PC-9 (cell line): Measurements from ENCODE around the gene LRRC32. TPM values are rescaled to one million over a fixed set of nuclear protein-coding genes. Genes with fewer than 3 reads are reported as not detected.

ENCODE experiments used
- BruUV-seq: library from RNA; stranded (reverse); fragments of 400-500 nt; replicated peaks from 2 replicates; lab custom pipeline; 2021; lab: Mats Ljungman, UMichigan
- CTCF ChIA-PET: fragments of 300-600 bp; sonication (Branson Sonifier 250); formaldehyde crosslinking; loops from one replicate; lab custom pipeline; 2022; ENCODE audit warnings: antibody characterized with exemption; lab: Charles Lee
- POLR2A ChIA-PET: fragments of 300-600 bp; sonication (Branson Sonifier 250); formaldehyde crosslinking; loops from one replicate; lab custom pipeline; 2022; ENCODE audit warnings: antibody characterized with exemption; ENCODE audit not compliant: unreplicated experiment; lab: Charles Lee
- DNase-seq, 2 experiments: peaks; one replicate each; pipeline versions ENCODE4 v3.0.0 to v3.0.0-alpha.2; 2015 to 2022; ENCODE audit warnings: mixed read lengths in 1 of 2
- H2AFZ ChIP-seq: fragments of 200-600 bp; sonication (generic); 2 replicates; pipeline ENCODE4 v1.8.1; 2017; ENCODE audit warnings: antibody characterized with exemption
- H3F3A ChIP-seq: fragments of 200-600 bp; sonication (generic); 2 replicates; pipeline ENCODE4 v1.8.1; 2017; ENCODE audit warnings: antibody characterized with exemption, mild to moderate bottlenecking, low read depth; ENCODE audit not compliant: insufficient read depth
- H3K27ac ChIP-seq: fragments of 200-600 bp; sonication (generic); 2 replicates; pipeline ENCODE4 v1.6.1; 2016; ENCODE audit warnings: mixed run types
- H3K27me3 ChIP-seq: fragments of 200-600 bp; sonication (generic); 2 replicates; pipeline ENCODE4 v1.6.1; 2016; ENCODE audit warnings: low read depth, mixed run types; ENCODE audit not compliant: insufficient read depth
- H3K36me3 ChIP-seq: fragments of 200-600 bp; sonication (generic); 2 replicates; pipeline ENCODE4 v1.6.1; 2016; ENCODE audit warnings: low read depth, mixed run types
- H3K4me1 ChIP-seq: fragments of 200-600 bp; sonication (generic); replicated peaks from 2 replicates; pipeline ENCODE4 v1.6.1; 2016; ENCODE audit warnings: mixed run types; ENCODE audit not compliant: insufficient read depth
- H3K4me2 ChIP-seq: fragments of 200-600 bp; sonication (generic); 2 replicates; pipeline ENCODE4 v1.6.1; 2017; ENCODE audit warnings: mixed run types
- H3K4me3 ChIP-seq: fragments of 200-600 bp; sonication (generic); 2 replicates; pipeline ENCODE4 v1.6.1; 2016; ENCODE audit warnings: mixed run types
- H3K79me2 ChIP-seq: fragments of 200-600 bp; sonication (generic); 2 replicates; pipeline ENCODE4 v1.6.1; 2017; ENCODE audit warnings: low read depth, mixed run types
- H3K9me2 ChIP-seq: fragments of 200-600 bp; sonication (generic); 2 replicates; pipeline ENCODE4 v1.8.1; 2017; ENCODE audit warnings: mild to moderate bottlenecking; ENCODE audit not compliant: insufficient read depth
- H3K9me3 ChIP-seq: fragments of 200-600 bp; sonication (generic); 2 replicates; pipeline ENCODE4 v1.8.1; 2016; ENCODE audit warnings: low read depth; ENCODE audit not compliant: insufficient read depth
- H4K20me1 ChIP-seq: fragments of 200-600 bp; sonication (generic); 2 replicates; pipeline ENCODE4 v1.8.1; 2017; ENCODE audit not compliant: insufficient read depth
- EZH2 ChIP-seq: fragments of 200-600 bp; sonication (generic); IDR thresholded peaks from 2 replicates; pipeline ENCODE4 v1.8.0; 2017; ENCODE audit warnings: antibody characterized with exemption, low read depth
- intact Hi-C: fragments of 100-400 bp; cut with micrococcal nuclease; formaldehyde crosslinking; loops from one replicate; pipeline ENCODE4 v1.10.0; 2022; ENCODE audit not compliant: unreplicated experiment
- total RNA-seq: library from RNA; stranded (reverse); gene quantifications from 2 replicates; pipeline ENCODE4 v1.2.3, GENCODE V29; 2021
- TF ChIP-seq, protein P1 (sequence below): fragments of 200-600 bp; sonication (generic); conservative IDR thresholded peaks from 2 replicates; pipeline ENCODE4 v1.6.1; 2017; ENCODE audit warnings: mixed run types, antibody characterized with exemption, mild to moderate bottlenecking, moderate library complexity

Gene LRRC32
- total RNA-seq, 1 experiment from 2014 or later, result not detected

- H4K20me1 ChIP-seq, result no peaks in the 10 kb centered on the region
- ChIA-PET POLR2A (interaction anchor here (0.5 to 0.6 kb wide), 2 partner anchors 17 to 156 kb away, joined by 4 to 15 read pairs; no protein-coding TSS in a partner anchor), CTCF (no interaction called here)
- H3F3A ChIP-seq, result no peaks in the 10 kb centered on the region
- H3K4me1 ChIP-seq, result no peaks in the 10 kb centered on the region
- no peak overlapping the region for H3K27ac ChIP-seq
- intact Hi-C loops, result loop anchor here (10.0 kb wide), 1 partner anchor 818 kb away; the partner anchor contains the start of gene UVRAG
- no TSS peak for BruUV-seq
- no peaks in the 10 kb centered on the region for H3K9me2 ChIP-seq
- TF ChIP-seq, protein P1, sequence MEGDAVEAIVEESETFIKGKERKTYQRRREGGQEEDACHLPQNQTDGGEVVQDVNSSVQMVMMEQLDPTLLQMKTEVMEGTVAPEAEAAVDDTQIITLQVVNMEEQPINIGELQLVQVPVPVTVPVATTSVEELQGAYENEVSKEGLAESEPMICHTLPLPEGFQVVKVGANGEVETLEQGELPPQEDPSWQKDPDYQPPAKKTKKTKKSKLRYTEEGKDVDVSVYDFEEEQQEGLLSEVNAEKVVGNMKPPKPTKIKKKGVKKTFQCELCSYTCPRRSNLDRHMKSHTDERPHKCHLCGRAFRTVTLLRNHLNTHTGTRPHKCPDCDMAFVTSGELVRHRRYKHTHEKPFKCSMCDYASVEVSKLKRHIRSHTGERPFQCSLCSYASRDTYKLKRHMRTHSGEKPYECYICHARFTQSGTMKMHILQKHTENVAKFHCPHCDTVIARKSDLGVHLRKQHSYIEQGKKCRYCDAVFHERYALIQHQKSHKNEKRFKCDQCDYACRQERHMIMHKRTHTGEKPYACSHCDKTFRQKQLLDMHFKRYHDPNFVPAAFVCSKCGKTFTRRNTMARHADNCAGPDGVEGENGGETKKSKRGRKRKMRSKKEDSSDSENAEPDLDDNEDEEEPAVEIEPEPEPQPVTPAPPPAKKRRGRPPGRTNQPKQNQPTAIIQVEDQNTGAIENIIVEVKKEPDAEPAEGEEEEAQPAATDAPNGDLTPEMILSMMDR, result no peak
- TF ChIP-seq EZH2, result no peak
- no peak overlapping the region for H3K4me3 ChIP-seq
- no peaks in the 10 kb centered on the region for H3K9me3 ChIP-seq
- H3K4me2 ChIP-seq, result no peak overlapping the region
- DNase-seq, result no peak
- H2AFZ ChIP-seq, result no peak overlapping the region
- H3K27me3 ChIP-seq, result peaks cover 34% of the 10 kb centered on the region
- H3K36me3 ChIP-seq, result no peaks in the 10 kb centered on the region
- H3K79me2 ChIP-seq, result no peaks in the 10 kb centered on the region
These were observed 38.1 kb downstream of the LRRC32 start for GRCh38 chr11:76632492-76632891.

GRCh38 chr11:76631566-76632308, 38.8 kb downstream of the LRRC32 start:
- H3K4me2 ChIP-seq, result no peak overlapping the region
- POLR2A ChIA-PET, result no interaction called here
- no peak for DNase-seq

GRCh38 chr11:76630600-76631281, 39.8 kb downstream of the LRRC32 start:
- Histone ChIP-seq H3K79me2 (no peaks in the 10 kb centered on the region), H2AFZ (no peak overlapping the region), H3K4me1 (no peaks in the 10 kb centered on the region), H3K4me2 (no peak overlapping the region), H4K20me1 (no peaks in the 10 kb centered on the region), H3K9me3 (no peaks in the 10 kb centered on the region), H3K36me3 (no peaks in the 10 kb centered on the region), H3K4me3 (no peak overlapping the region), H3F3A (no peaks in the 10 kb centered on the region), H3K9me2 (no peaks in the 10 kb centered on the region), H3K27ac (no peak overlapping the region), H3K27me3 (peaks cover 17% of the 10 kb centered on the region)
- no peak for DNase-seq
- no TSS peak for BruUV-seq
- TF ChIP-seq, protein P1, result no peak
- no peak for TF ChIP-seq EZH2
- CTCF ChIA-PET, result no interaction called here
- intact Hi-C loops, result loop anchor here (10.0 kb wide), 1 partner anchor 816 kb away; the partner anchor contains the start of gene UVRAG
- POLR2A ChIA-PET, result no interaction called here

More at GRCh38 chr11:76631566-76632308, 38.8 kb downstream of the LRRC32 start:
- BruUV-seq, result no TSS peak
- no peak overlapping the region for H2AFZ ChIP-seq
- no peaks in the 10 kb centered on the region for H3K9me2 ChIP-seq
- no peaks in the 10 kb centered on the region for H4K20me1 ChIP-seq
- H3K4me3 ChIP-seq, result no peak overlapping the region
- intact Hi-C loops, result loop anchor here (10.0 kb wide), 1 partner anchor 817 kb away; the partner anchor contains the start of gene UVRAG
- TF ChIP-seq, protein P1, result no peak
- TF ChIP-seq EZH2, result no peak
- no peak overlapping the region for H3K27ac ChIP-seq
- H3K9me3 ChIP-seq, result no peaks in the 10 kb centered on the region
- H3K27me3 ChIP-seq, result peaks cover 27% of the 10 kb centered on the region
- no peaks in the 10 kb centered on the region for H3K4me1 ChIP-seq
- CTCF ChIA-PET, result no interaction called here
- no peaks in the 10 kb centered on the region for H3F3A ChIP-seq
- no peaks in the 10 kb centered on the region for H3K36me3 ChIP-seq
- no peaks in the 10 kb centered on the region for H3K79me2 ChIP-seq
